A549 (cell line): ENCODE data around the gene PIGK. TPM values are rescaled to one million over a fixed set of nuclear protein-coding genes. Genes with fewer than 3 reads are reported as not detected.

Experiments
- ATAC-seq, 2 experiments: fragments of 200-7000 bp in 1 of 2; fragments of >200 bp in 1 of 2; cut with Nextera tagmentation in 1 of 2; cut with Tn5 transposase in 1 of 2; 3 replicates each; pipeline versions ENCODE4 v1.8.0 to v1.9.1; 2018 to 2020; ENCODE audit warnings: mild to moderate bottlenecking in 1 of 2, moderate library complexity in 1 of 2
- CTCF ChIA-PET: fragments of 300-600 bp; sonication (Branson Sonifier 250); formaldehyde crosslinking; extraction: SDS; loops from one replicate; lab custom pipeline; 2021; ENCODE audit warnings: antibody characterized with exemption, inconsistent platforms; lab: Yijun Ruan, JAX
- POLR2A ChIA-PET: fragments of 350-600 bp; formaldehyde crosslinking; extraction: SDS; loops from one replicate; lab custom pipeline; 2021; ENCODE audit warnings: antibody characterized with exemption, inconsistent platforms; lab: Yijun Ruan, JAX
- DNase-seq, 2 experiments: peaks; one replicate each; pipeline versions ENCODE4 v3.0.0 to v3.0.0-alpha.2; 2011 to 2016; ENCODE audit warnings: low read depth in 1 of 2, low spot score in 1 of 2
- FAIRE-seq: peaks from 2 replicates; lab custom pipeline; 2011; peaks lifted over from hg19 to GRCh38; lab: Jason Lieb, UNC
- H3K27ac ChIP-seq, 2 experiments: fragments of >200 bp; sonication (Bioruptor Twin); formaldehyde crosslinking; 3 replicates each; pipeline ENCODE4 v1.5.1; 2016 to 2017
- H3K4me1 ChIP-seq: fragments of >200 bp; sonication (Bioruptor Twin); formaldehyde crosslinking; 3 replicates; pipeline ENCODE4 v1.6.1; 2016
- H3K4me2 ChIP-seq: fragments of >200 bp; sonication (Bioruptor Twin); formaldehyde crosslinking; 3 replicates; pipeline ENCODE4 v1.6.1; 2016
- H3K4me3 ChIP-seq: fragments of >200 bp; sonication (Bioruptor Twin); formaldehyde crosslinking; 3 replicates; pipeline ENCODE4 v1.5.1; 2016
- H3K9me3 ChIP-seq: fragments of >200 bp; sonication (Bioruptor Twin); formaldehyde crosslinking; 3 replicates; pipeline ENCODE4 v1.6.1; 2016
- BHLHE40 ChIP-seq: IDR thresholded peaks from 2 replicates; pipeline ENCODE4 v1.6.1; 2012; ENCODE audit warnings: low read depth, low read length, inconsistent platforms
- CBX2 ChIP-seq: fragments of 200-600 bp; sonication (generic); IDR thresholded peaks from 2 replicates; pipeline ENCODE4 v1.6.1; 2016; ENCODE audit warnings: low read depth, mild to moderate bottlenecking, borderline replicate concordance
- CBX8 ChIP-seq: fragments of 200-600 bp; sonication (generic); IDR thresholded peaks from 2 replicates; pipeline ENCODE4 v1.6.1; 2016
- CHD2 ChIP-seq: fragments of 150-350 bp; IDR thresholded peaks from 2 replicates; pipeline ENCODE4 v1.6.1; 2014; ENCODE audit warnings: low read length; ENCODE audit not compliant: partially characterized antibody
- CTCF ChIP-seq: fragments of >200 bp; sonication (Bioruptor Twin); formaldehyde crosslinking; IDR thresholded peaks from 3 replicates; pipeline ENCODE4 v1.5.1; 2016
- EHMT2 ChIP-seq: fragments of 200-600 bp; sonication (generic); IDR thresholded peaks from 2 replicates; pipeline ENCODE4 v1.6.1; 2016; ENCODE audit warnings: antibody characterized with exemption, low read depth, mild to moderate bottlenecking, moderate library complexity
- ESRRA ChIP-seq: fragments of 150-350 bp; IDR thresholded peaks from 2 replicates; pipeline ENCODE4 v1.6.1; 2014; ENCODE audit warnings: mild to moderate bottlenecking, low read length, borderline replicate concordance
- FOSL2 ChIP-seq, 2 experiments: fragments of 450-650 bp in 1 of 2; fragments of >200 bp in 1 of 2; sonication (Bioruptor Twin) in 1 of 2; formaldehyde crosslinking; IDR thresholded peaks; 2 replicates each; pipeline versions ENCODE4 v1.5.0 to v1.6.1; 2016 to 2020; ENCODE audit warnings: mild to moderate bottlenecking in 1 of 2, moderate library complexity in 1 of 2
- FOXS1 ChIP-seq: fragments of 250-450 bp; sonication (Bioruptor Pico); IDR thresholded peaks from 2 replicates; pipeline ENCODE4 v1.5.0; 2020; ENCODE audit warnings: mild to moderate bottlenecking, moderate library complexity
- HEYL ChIP-seq: fragments of 250-450 bp; sonication (Bioruptor Pico); IDR thresholded peaks from 2 replicates; pipeline ENCODE4 v1.8.0; 2021; ENCODE audit warnings: mild to moderate bottlenecking, moderate library complexity
- HOXA7 ChIP-seq: fragments of 250-450 bp; sonication (Bioruptor Pico); IDR thresholded peaks from 2 replicates; pipeline ENCODE4 v1.5.0; 2020; ENCODE audit warnings: mild to moderate bottlenecking, moderate library complexity
- KDM5A ChIP-seq: fragments of 200-600 bp; sonication (generic); IDR thresholded peaks from 2 replicates; pipeline ENCODE4 v1.6.1; 2016; ENCODE audit warnings: antibody characterized with exemption, mild to moderate bottlenecking
- MAFK ChIP-seq: fragments of 450-650 bp; IDR thresholded peaks from 2 replicates; pipeline ENCODE4 v1.6.1; 2014; ENCODE audit not compliant: partially characterized antibody
- MYC ChIP-seq: IDR thresholded peaks from 2 replicates; pipeline ENCODE4 v1.6.1; 2012; ENCODE audit warnings: mild to moderate bottlenecking, inconsistent platforms, low read length, improper control_type of control experiment, borderline replicate concordance
- NFE2L2 ChIP-seq: fragments of 150-350 bp; conservative IDR thresholded peaks from 2 replicates; pipeline ENCODE4 v1.6.1; 2014; ENCODE audit warnings: low read length
- POLR2AphosphoS2 ChIP-seq: conservative IDR thresholded peaks from 2 replicates; pipeline ENCODE4 v1.6.1; 2012; ENCODE audit warnings: low read length, improper control_type of control experiment, inconsistent platforms
- RAD21 ChIP-seq, 2 experiments: fragments of >200 bp in 1 of 2; sonication (Bioruptor Twin) in 1 of 2; formaldehyde crosslinking in 1 of 2; IDR thresholded peaks in 1 of 2; conservative IDR thresholded peaks in 1 of 2; 2 replicates in 1 of 2; 3 replicates in 1 of 2; pipeline ENCODE4 v1.6.1; 2012 to 2018; ENCODE audit warnings: inconsistent platforms in 1 of 2
- RARB ChIP-seq: fragments of 250-450 bp; sonication (Bioruptor Pico); IDR thresholded peaks from 2 replicates; pipeline ENCODE4 v1.8.0; 2021; ENCODE audit warnings: mild to moderate bottlenecking, moderate library complexity
- REST ChIP-seq: fragments of 200-600 bp; sonication (generic); IDR thresholded peaks from 2 replicates; pipeline ENCODE4 v1.6.1; 2016; ENCODE audit warnings: antibody characterized with exemption, mild to moderate bottlenecking, moderate library complexity
- RNF2 ChIP-seq: fragments of 200-600 bp; sonication (generic); IDR thresholded peaks from 2 replicates; pipeline ENCODE4 v1.6.1; 2016; ENCODE audit warnings: low read depth, mild to moderate bottlenecking, antibody characterized with exemption, moderate library complexity, borderline replicate concordance
- SMC3 ChIP-seq: fragments of >200 bp; sonication (Bioruptor Twin); formaldehyde crosslinking; IDR thresholded peaks from 3 replicates; pipeline ENCODE4 v1.6.1; 2018; ENCODE audit warnings: inconsistent platforms
- SREBF2 ChIP-seq: fragments of 450-650 bp; IDR thresholded peaks from 2 replicates; pipeline ENCODE4 v1.6.1; 2014; ENCODE audit warnings: mild to moderate bottlenecking, moderate library complexity
- ZNF302 ChIP-seq: fragments of 250-450 bp; sonication (Bioruptor Pico); IDR thresholded peaks from 2 replicates; pipeline ENCODE4 v1.9.0; 2021; ENCODE audit warnings: inconsistent platforms, mild to moderate bottlenecking, moderate library complexity
- ZSCAN20 ChIP-seq: fragments of 250-450 bp; sonication (Bioruptor Pico); IDR thresholded peaks from 2 replicates; pipeline ENCODE4 v1.8.0; 2022; ENCODE audit warnings: mild to moderate bottlenecking, moderate library complexity
- WGBS: methylation state at CpG from one replicate; pipeline ENCODE4 v1.1.6; 2017; ENCODE audit errors: missing lambda C conversion rate; 5-methylcytosine and 5-hydroxymethylcytosine counted together
- polyA plus RNA-seq, 4 experiments: library from polyadenylated mRNA; depleted of rRNA in 3 of 4; stranded (reverse); fragments of >200 nt; fragmentation: RNase III in 1 of 4; extraction: RNeasy Plus Mini Kit Qiagen cat#74134 plus additional on column Dnase treatment in 1 of 4; gene quantifications; 2 replicates in 3 of 4; 3 replicates in 1 of 4; pipeline ENCODE4 v1.2.3, GENCODE V29; 2011 to 2017
- TF ChIP-seq, protein P1 (sequence below): IDR thresholded peaks from 2 replicates; pipeline ENCODE4 v1.6.1; 2012
- TF ChIP-seq, protein P2 (sequence below): fragments of >200 bp; sonication (Bioruptor Twin); formaldehyde crosslinking; IDR thresholded peaks from 2 replicates; pipeline ENCODE4 v1.6.1; 2016
- TF ChIP-seq, protein P3 (sequence below): fragments of 150-350 bp; IDR thresholded peaks from 2 replicates; pipeline ENCODE4 v1.6.1; 2014; ENCODE audit warnings: low read depth, mild to moderate bottlenecking, low read length
- TF ChIP-seq, protein P4 (sequence below): fragments of 250-450 bp; sonication (Bioruptor Pico); IDR thresholded peaks from 2 replicates; pipeline ENCODE4 v1.5.0; 2020; ENCODE audit warnings: low read depth, mild to moderate bottlenecking, moderate library complexity

The PIGK gene
- polyA plus RNA-seq, 2 of the 4 experiments (the other 2 are of a cell fraction), result 31.2 to 38.5 TPM

DNA sequence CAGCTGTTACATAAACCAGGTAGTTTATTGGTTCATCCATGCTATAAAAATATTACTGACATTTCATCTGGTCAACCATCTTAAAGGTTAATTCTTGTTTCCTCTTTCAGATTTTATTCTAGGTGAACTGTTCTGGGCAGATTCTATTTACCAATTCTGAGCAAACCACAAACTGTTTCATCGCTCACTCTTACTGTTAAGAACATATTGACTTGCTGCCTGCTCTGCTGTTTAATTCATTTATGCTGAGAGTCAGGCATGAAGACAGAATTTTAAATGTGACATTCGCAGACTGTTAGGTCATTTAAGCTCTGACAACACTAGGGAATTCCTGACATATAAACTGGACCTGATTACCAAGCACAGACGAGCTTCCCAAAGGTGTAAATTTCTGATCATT is 98.3 kb downstream of the PIGK start:
- no peak for DNase-seq
- Histone ChIP-seq H3K9me3 (no peaks in the 10 kb centered on the region), H3K4me1 (no peaks in the 10 kb centered on the region), H3K4me3 (no peak overlapping the region), H3K4me2 (no peak overlapping the region), H3K27ac (no peak overlapping the region)
- no peak for FAIRE-seq
- CTCF ChIA-PET, result no interaction called here
- no peak for ATAC-seq
- 95% methylated on average over 3 of the region's 3 CpGs for WGBS
- POLR2A ChIA-PET, result no interaction called here
- TF ChIP-seq MYC (no peak), ZNF302 (CRISPR knock-in tag) (no peak), RNF2 (no peak), CTCF (no peak), HOXA7 (no peak), MAFK (no peak), RARB (CRISPR knock-in tag) (no peak), REST (no peak), BHLHE40 (no peak), POLR2AphosphoS2 (no peak), CBX8 (no peak), SREBF2 (no peak), FOXS1 (no peak), NFE2L2 (no peak), RAD21 (conservative IDR thresholded peaks at IDR 0.05 in 1 of 2, IDR thresholded peaks at IDR 0.05 in 1 of 2) (no peak)
- TF ChIP-seq, protein P1, sequence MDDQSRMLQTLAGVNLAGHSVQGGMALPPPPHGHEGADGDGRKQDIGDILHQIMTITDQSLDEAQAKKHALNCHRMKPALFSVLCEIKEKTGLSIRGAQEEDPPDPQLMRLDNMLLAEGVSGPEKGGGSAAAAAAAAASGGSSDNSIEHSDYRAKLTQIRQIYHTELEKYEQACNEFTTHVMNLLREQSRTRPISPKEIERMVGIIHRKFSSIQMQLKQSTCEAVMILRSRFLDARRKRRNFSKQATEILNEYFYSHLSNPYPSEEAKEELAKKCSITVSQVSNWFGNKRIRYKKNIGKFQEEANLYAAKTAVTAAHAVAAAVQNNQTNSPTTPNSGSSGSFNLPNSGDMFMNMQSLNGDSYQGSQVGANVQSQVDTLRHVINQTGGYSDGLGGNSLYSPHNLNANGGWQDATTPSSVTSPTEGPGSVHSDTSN, result no peak
- TF ChIP-seq, protein P2, sequence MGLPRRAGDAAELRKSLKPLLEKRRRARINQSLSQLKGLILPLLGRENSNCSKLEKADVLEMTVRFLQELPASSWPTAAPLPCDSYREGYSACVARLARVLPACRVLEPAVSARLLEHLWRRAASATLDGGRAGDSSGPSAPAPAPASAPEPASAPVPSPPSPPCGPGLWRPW, result no peak

DNA sequence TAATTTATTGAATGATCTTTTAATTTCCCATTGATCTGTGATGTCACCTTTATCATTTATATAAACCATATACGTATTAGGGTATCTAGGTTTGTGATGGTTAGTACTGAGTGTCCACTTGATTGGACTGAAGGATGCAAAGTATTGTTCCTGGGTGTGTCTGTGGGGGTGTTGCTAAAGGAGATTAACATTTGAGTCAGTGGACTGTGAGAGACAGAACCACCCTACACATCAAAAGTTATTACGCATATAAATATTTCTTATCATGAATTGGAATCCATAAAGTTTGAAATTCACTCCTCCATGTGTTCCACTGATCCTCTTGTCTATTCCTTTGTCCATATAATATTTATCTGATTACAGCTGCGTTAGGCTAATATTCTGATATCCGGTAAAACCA is 100.5 kb downstream of the PIGK start:
- TF ChIP-seq CBX2 (no peak), FOSL2 (IDR thresholded peaks at IDR 0.05) (no peak), FOSL2 (CRISPR knock-in tag; IDR thresholded peaks at IDR 0.05) (no peak), FOXS1 (no peak), KDM5A (no peak), ESRRA (no peak), HEYL (CRISPR knock-in tag) (no peak), SMC3 (no peak), POLR2AphosphoS2 (no peak), ZNF302 (CRISPR knock-in tag) (no peak), CHD2 (no peak), EHMT2 (no peak), ZSCAN20 (no peak)
- TF ChIP-seq, protein P3, sequence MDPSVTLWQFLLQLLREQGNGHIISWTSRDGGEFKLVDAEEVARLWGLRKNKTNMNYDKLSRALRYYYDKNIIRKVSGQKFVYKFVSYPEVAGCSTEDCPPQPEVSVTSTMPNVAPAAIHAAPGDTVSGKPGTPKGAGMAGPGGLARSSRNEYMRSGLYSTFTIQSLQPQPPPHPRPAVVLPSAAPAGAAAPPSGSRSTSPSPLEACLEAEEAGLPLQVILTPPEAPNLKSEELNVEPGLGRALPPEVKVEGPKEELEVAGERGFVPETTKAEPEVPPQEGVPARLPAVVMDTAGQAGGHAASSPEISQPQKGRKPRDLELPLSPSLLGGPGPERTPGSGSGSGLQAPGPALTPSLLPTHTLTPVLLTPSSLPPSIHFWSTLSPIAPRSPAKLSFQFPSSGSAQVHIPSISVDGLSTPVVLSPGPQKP, result no peak
- TF ChIP-seq, protein P4, sequence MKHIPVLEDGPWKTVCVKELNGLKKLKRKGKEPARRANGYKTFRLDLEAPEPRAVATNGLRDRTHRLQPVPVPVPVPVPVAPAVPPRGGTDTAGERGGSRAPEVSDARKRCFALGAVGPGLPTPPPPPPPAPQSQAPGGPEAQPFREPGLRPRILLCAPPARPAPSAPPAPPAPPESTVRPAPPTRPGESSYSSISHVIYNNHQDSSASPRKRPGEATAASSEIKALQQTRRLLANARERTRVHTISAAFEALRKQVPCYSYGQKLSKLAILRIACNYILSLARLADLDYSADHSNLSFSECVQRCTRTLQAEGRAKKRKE, result no peak
- DNase-seq (no peak), ATAC-seq (no peak), FAIRE-seq (no peak)
- H3K9me3 ChIP-seq, result no peaks in the 10 kb centered on the region
- ChIA-PET POLR2A (no interaction called here), CTCF (no interaction called here)
- H3K4me2 ChIP-seq, result no peak overlapping the region
- H3K4me3 ChIP-seq, result no peak overlapping the region
- WGBS, result 96% methylated on average over 4 of the region's 4 CpGs
- no peak overlapping the region for H3K27ac ChIP-seq
- no peaks in the 10 kb centered on the region for H3K4me1 ChIP-seq
